A549 (cell line): Measurements from ENCODE around the gene PDE4D. TPM values are rescaled to one million over a fixed set of nuclear protein-coding genes. Genes with fewer than 3 reads are reported as not detected.

Source experiments
- ATAC-seq, 2 experiments: fragments of 200-7000 bp in 1 of 2; fragments of >200 bp in 1 of 2; cut with Nextera tagmentation in 1 of 2; cut with Tn5 transposase in 1 of 2; 3 replicates each; pipeline versions ENCODE4 v1.8.0 to v1.9.1; 2018 to 2020; ENCODE audit warnings: mild to moderate bottlenecking in 1 of 2, moderate library complexity in 1 of 2
- CTCF ChIA-PET: fragments of 300-600 bp; sonication (Branson Sonifier 250); formaldehyde crosslinking; extraction: SDS; loops from one replicate; lab custom pipeline; 2021; ENCODE audit warnings: antibody characterized with exemption, inconsistent platforms; lab: Yijun Ruan, JAX
- POLR2A ChIA-PET: fragments of 350-600 bp; formaldehyde crosslinking; extraction: SDS; loops from one replicate; lab custom pipeline; 2021; ENCODE audit warnings: antibody characterized with exemption, inconsistent platforms; lab: Yijun Ruan, JAX
- DNase-seq, 2 experiments: peaks; one replicate each; pipeline versions ENCODE4 v3.0.0 to v3.0.0-alpha.2; 2011 to 2016; ENCODE audit warnings: low read depth in 1 of 2, low spot score in 1 of 2
- FAIRE-seq: peaks from 2 replicates; lab custom pipeline; 2011; peaks lifted over from hg19 to GRCh38; lab: Jason Lieb, UNC
- H3K27ac ChIP-seq, 2 experiments: fragments of >200 bp; sonication (Bioruptor Twin); formaldehyde crosslinking; 3 replicates each; pipeline ENCODE4 v1.5.1; 2016 to 2017
- H3K4me1 ChIP-seq: fragments of >200 bp; sonication (Bioruptor Twin); formaldehyde crosslinking; 3 replicates; pipeline ENCODE4 v1.6.1; 2016
- H3K4me2 ChIP-seq: fragments of >200 bp; sonication (Bioruptor Twin); formaldehyde crosslinking; 3 replicates; pipeline ENCODE4 v1.6.1; 2016
- H3K4me3 ChIP-seq: fragments of >200 bp; sonication (Bioruptor Twin); formaldehyde crosslinking; 3 replicates; pipeline ENCODE4 v1.5.1; 2016
- H3K9me3 ChIP-seq: fragments of >200 bp; sonication (Bioruptor Twin); formaldehyde crosslinking; 3 replicates; pipeline ENCODE4 v1.6.1; 2016
- CBX2 ChIP-seq: fragments of 200-600 bp; sonication (generic); IDR thresholded peaks from 2 replicates; pipeline ENCODE4 v1.6.1; 2016; ENCODE audit warnings: low read depth, mild to moderate bottlenecking, borderline replicate concordance
- CBX8 ChIP-seq: fragments of 200-600 bp; sonication (generic); IDR thresholded peaks from 2 replicates; pipeline ENCODE4 v1.6.1; 2016
- CEBPB ChIP-seq, 2 experiments: fragments of >200 bp in 1 of 2; sonication (Bioruptor Twin) in 1 of 2; formaldehyde crosslinking in 1 of 2; IDR thresholded peaks; 2 replicates each; pipeline ENCODE4 v1.6.1; 2012 to 2016
- CHD2 ChIP-seq: fragments of 150-350 bp; IDR thresholded peaks from 2 replicates; pipeline ENCODE4 v1.6.1; 2014; ENCODE audit warnings: low read length; ENCODE audit not compliant: partially characterized antibody
- EHF ChIP-seq: fragments of 250-450 bp; sonication (Bioruptor Pico); IDR thresholded peaks from 2 replicates; pipeline ENCODE4 v1.5.0; 2020; ENCODE audit warnings: mild to moderate bottlenecking
- EP300 ChIP-seq, 2 experiments: fragments of >200 bp; sonication (Bioruptor Twin); formaldehyde crosslinking; IDR thresholded peaks; 2 replicates in 1 of 2; 3 replicates in 1 of 2; pipeline ENCODE4 v1.6.1; 2016 to 2017
- FOSL2 ChIP-seq, 2 experiments: fragments of 450-650 bp in 1 of 2; fragments of >200 bp in 1 of 2; sonication (Bioruptor Twin) in 1 of 2; formaldehyde crosslinking; IDR thresholded peaks; 2 replicates each; pipeline versions ENCODE4 v1.5.0 to v1.6.1; 2016 to 2020; ENCODE audit warnings: mild to moderate bottlenecking in 1 of 2, moderate library complexity in 1 of 2
- GATA3 ChIP-seq: IDR thresholded peaks from 2 replicates; pipeline ENCODE4 v1.6.1; 2012; ENCODE audit warnings: borderline replicate concordance
- HOXB13 ChIP-seq: fragments of 250-450 bp; sonication (Bioruptor Pico); IDR thresholded peaks from 2 replicates; pipeline ENCODE4 v1.5.0; 2020; ENCODE audit warnings: low read depth, mild to moderate bottlenecking, moderate library complexity
- JUN ChIP-seq, 2 experiments: fragments of >200 bp; sonication (Bioruptor Twin); formaldehyde crosslinking; IDR thresholded peaks; 2 replicates in 1 of 2; 3 replicates in 1 of 2; pipeline ENCODE4 v1.6.1; 2016 to 2017
- MAFK ChIP-seq: fragments of 450-650 bp; IDR thresholded peaks from 2 replicates; pipeline ENCODE4 v1.6.1; 2014; ENCODE audit not compliant: partially characterized antibody
- MAZ ChIP-seq: fragments of 150-350 bp; IDR thresholded peaks from 2 replicates; pipeline ENCODE4 v1.6.1; 2014; ENCODE audit warnings: antibody characterized with exemption, low read depth, low read length, borderline replicate concordance
- NFE2L2 ChIP-seq: fragments of 150-350 bp; conservative IDR thresholded peaks from 2 replicates; pipeline ENCODE4 v1.6.1; 2014; ENCODE audit warnings: low read length
- NPAS2 ChIP-seq: fragments of 250-450 bp; sonication (Bioruptor Pico); IDR thresholded peaks from 2 replicates; pipeline ENCODE4 v1.8.0; 2022; ENCODE audit warnings: mild to moderate bottlenecking, moderate library complexity, borderline replicate concordance
- POLR2AphosphoS2 ChIP-seq: conservative IDR thresholded peaks from 2 replicates; pipeline ENCODE4 v1.6.1; 2012; ENCODE audit warnings: low read length, improper control_type of control experiment, inconsistent platforms
- RARB ChIP-seq: fragments of 250-450 bp; sonication (Bioruptor Pico); IDR thresholded peaks from 2 replicates; pipeline ENCODE4 v1.8.0; 2021; ENCODE audit warnings: mild to moderate bottlenecking, moderate library complexity
- RCOR1 ChIP-seq: fragments of 150-350 bp; IDR thresholded peaks from 2 replicates; pipeline ENCODE4 v1.6.1; 2014; ENCODE audit warnings: antibody characterized with exemption, low read length, low read depth
- SMC3 ChIP-seq: fragments of >200 bp; sonication (Bioruptor Twin); formaldehyde crosslinking; IDR thresholded peaks from 3 replicates; pipeline ENCODE4 v1.6.1; 2018; ENCODE audit warnings: inconsistent platforms
- SREBF2 ChIP-seq: fragments of 450-650 bp; IDR thresholded peaks from 2 replicates; pipeline ENCODE4 v1.6.1; 2014; ENCODE audit warnings: mild to moderate bottlenecking, moderate library complexity
- TFCP2L1 ChIP-seq: fragments of 250-450 bp; sonication (Bioruptor Pico); IDR thresholded peaks from 2 replicates; pipeline ENCODE4 v1.5.0; 2021; ENCODE audit warnings: mild to moderate bottlenecking
- TP53 ChIP-seq: fragments of 250-450 bp; sonication (Bioruptor Pico); IDR thresholded peaks from 2 replicates; pipeline ENCODE4 v1.5.0; 2021; ENCODE audit warnings: mild to moderate bottlenecking, moderate library complexity
- WGBS: methylation state at CpG from one replicate; pipeline ENCODE4 v1.1.6; 2017; ENCODE audit errors: missing lambda C conversion rate; 5-methylcytosine and 5-hydroxymethylcytosine counted together
- polyA plus RNA-seq, 4 experiments: library from polyadenylated mRNA; depleted of rRNA in 3 of 4; stranded (reverse); fragments of >200 nt; fragmentation: RNase III in 1 of 4; extraction: RNeasy Plus Mini Kit Qiagen cat#74134 plus additional on column Dnase treatment in 1 of 4; gene quantifications; 2 replicates in 3 of 4; 3 replicates in 1 of 4; pipeline ENCODE4 v1.2.3, GENCODE V29; 2011 to 2017
- TF ChIP-seq, protein P1 (sequence below): fragments of >200 bp; sonication (Bioruptor Twin); formaldehyde crosslinking; IDR thresholded peaks from 2 replicates; pipeline ENCODE4 v1.6.1; 2016
- TF ChIP-seq, protein P2 (sequence below): IDR thresholded peaks from 2 replicates; pipeline ENCODE4 v1.6.1; 2012; ENCODE audit warnings: low read depth, borderline replicate concordance
- TF ChIP-seq, protein P3 (sequence below): fragments of 250-450 bp; sonication (Bioruptor Pico); IDR thresholded peaks from 2 replicates; pipeline ENCODE4 v1.5.0; 2020; ENCODE audit warnings: low read depth, mild to moderate bottlenecking, moderate library complexity
- TF ChIP-seq, protein P4 (sequence below): IDR thresholded peaks from 2 replicates; pipeline ENCODE4 v1.6.1; 2012
- TF ChIP-seq, protein P5 (sequence below): fragments of 450-650 bp; IDR thresholded peaks from 2 replicates; pipeline ENCODE4 v1.6.1; 2014; ENCODE audit warnings: antibody characterized with exemption
- TF ChIP-seq, protein P6 (sequence below): fragments of >200 bp; sonication (Bioruptor Twin); formaldehyde crosslinking; IDR thresholded peaks from 3 replicates; pipeline ENCODE4 v1.6.1; 2016
- TF ChIP-seq, protein P7 (sequence below): IDR thresholded peaks from 2 replicates; pipeline ENCODE4 v1.6.1; 2012

Gene PDE4D
- polyA plus RNA-seq, 2 of the 4 experiments (the other 2 are of a cell fraction) = 74.0 to 213 TPM

DNA sequence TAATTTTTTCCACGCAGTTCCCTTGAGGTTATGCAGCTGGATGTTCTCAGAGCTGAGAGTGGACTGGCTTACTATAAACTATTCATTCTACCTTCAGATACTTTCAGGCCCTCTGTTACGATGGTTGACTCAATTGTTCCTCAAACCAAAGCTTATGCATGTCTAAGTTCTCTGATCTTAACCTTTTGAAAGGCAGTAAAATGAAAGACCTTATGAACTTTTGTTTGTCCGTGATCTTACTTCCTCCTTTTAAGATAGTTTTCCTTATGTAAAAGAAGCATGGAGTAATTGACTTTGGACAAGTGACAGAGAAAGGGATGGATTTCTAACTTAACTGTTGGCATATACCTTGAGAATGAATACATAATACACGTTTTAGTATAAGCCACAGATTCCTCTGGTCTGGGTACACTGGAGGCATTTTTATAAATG is 575.7 kb downstream of the PDE4D start:
- POLR2A ChIA-PET = no interaction called here
- Histone ChIP-seq H3K9me3 (no peaks in the 10 kb centered on the region), H3K4me3 (no peak overlapping the region), H3K4me1 (peaks cover 81% of the 10 kb centered on the region), H3K4me2 (peak overlapping the region; percentile 43), H3K27ac (peak overlapping the region; percentile 8 to 12; a peak in 3 of 6 replicates)
- CTCF ChIA-PET = interaction anchor here (0.8 kb wide), 1 partner anchor 50 kb away, joined by 3 read pairs; no protein-coding TSS in a partner anchor
- no peak for ATAC-seq
- DNase-seq = no peak
- WGBS = 48% methylated on average over 4 of the region's 4 CpGs
- TF ChIP-seq, protein P1, sequence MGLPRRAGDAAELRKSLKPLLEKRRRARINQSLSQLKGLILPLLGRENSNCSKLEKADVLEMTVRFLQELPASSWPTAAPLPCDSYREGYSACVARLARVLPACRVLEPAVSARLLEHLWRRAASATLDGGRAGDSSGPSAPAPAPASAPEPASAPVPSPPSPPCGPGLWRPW = no peak
- TF ChIP-seq CBX8 = no peak
- TF ChIP-seq TFCP2L1 (CRISPR knock-in tag) = no peak
- no peak for TF ChIP-seq HOXB13 (CRISPR knock-in tag)
- TF ChIP-seq POLR2AphosphoS2 = no peak
- no peak for TF ChIP-seq JUN (IDR thresholded peaks at IDR 0.05)
- TF ChIP-seq, protein P2, sequence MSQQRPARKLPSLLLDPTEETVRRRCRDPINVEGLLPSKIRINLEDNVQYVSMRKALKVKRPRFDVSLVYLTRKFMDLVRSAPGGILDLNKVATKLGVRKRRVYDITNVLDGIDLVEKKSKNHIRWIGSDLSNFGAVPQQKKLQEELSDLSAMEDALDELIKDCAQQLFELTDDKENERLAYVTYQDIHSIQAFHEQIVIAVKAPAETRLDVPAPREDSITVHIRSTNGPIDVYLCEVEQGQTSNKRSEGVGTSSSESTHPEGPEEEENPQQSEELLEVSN = no peak
- no peak for TF ChIP-seq CBX2
- TF ChIP-seq, protein P3, sequence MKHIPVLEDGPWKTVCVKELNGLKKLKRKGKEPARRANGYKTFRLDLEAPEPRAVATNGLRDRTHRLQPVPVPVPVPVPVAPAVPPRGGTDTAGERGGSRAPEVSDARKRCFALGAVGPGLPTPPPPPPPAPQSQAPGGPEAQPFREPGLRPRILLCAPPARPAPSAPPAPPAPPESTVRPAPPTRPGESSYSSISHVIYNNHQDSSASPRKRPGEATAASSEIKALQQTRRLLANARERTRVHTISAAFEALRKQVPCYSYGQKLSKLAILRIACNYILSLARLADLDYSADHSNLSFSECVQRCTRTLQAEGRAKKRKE = no peak
- TF ChIP-seq EP300 (IDR thresholded peaks at IDR 0.05) = no peak
- TF ChIP-seq RCOR1 = no peak
- TF ChIP-seq RARB (CRISPR knock-in tag) = no peak
- TF ChIP-seq, protein P4, sequence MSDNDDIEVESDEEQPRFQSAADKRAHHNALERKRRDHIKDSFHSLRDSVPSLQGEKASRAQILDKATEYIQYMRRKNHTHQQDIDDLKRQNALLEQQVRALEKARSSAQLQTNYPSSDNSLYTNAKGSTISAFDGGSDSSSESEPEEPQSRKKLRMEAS = no peak
- no peak for FAIRE-seq

DNA sequence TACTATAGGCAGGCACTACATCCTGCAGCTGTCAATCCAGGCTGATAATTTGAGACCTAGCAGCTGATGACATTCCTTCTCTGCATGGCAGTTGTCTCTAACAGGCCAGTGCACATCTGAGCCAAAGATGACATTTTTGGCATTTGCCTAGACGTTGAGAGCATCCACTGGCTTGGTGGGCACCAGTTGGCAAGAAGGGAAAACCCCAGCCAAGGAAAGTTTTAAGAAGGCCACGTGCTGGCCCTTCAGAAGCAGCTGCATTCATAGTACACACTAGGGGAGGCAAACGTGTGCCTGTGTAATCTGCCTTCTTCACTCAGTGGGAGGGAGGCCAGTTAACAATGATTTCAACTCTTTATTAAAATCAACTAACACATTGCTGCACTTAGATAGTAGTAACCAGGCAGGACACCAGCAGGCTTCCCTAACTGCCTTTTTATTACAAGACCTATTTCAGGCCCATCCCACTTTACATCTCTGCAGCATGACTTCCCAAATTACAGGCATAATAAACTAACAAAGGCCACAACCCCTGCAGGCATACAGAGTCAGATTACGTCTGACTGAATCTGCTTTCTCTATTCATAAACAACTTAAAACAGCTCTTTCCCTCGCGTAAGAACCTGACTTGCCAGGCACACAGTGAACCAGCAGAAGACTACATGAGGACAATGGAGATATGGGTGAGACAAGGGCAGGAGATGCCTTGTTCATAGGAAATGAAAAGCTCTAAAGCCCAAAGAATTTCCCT is 576.3 kb downstream of the PDE4D start:
- FAIRE-seq = no peak
- Histone ChIP-seq H3K27ac (peak overlapping the region; percentile 8 to 12; a peak in 3 of 6 replicates), H3K4me2 (peak overlapping the region; percentile 43), H3K4me3 (no peak overlapping the region), H3K4me1 (peaks cover 81% of the 10 kb centered on the region), H3K9me3 (no peaks in the 10 kb centered on the region)
- WGBS = 62% methylated on average over 6 of the region's 6 CpGs
- peak; percentile 16 to 33; a peak in 3 of 6 replicates for ATAC-seq
- ChIA-PET CTCF (interaction anchor here (1.4 kb wide), 1 partner anchor 38 kb away, joined by 3 read pairs; no protein-coding TSS in a partner anchor), POLR2A (no interaction called here)
- TF ChIP-seq, protein P5, sequence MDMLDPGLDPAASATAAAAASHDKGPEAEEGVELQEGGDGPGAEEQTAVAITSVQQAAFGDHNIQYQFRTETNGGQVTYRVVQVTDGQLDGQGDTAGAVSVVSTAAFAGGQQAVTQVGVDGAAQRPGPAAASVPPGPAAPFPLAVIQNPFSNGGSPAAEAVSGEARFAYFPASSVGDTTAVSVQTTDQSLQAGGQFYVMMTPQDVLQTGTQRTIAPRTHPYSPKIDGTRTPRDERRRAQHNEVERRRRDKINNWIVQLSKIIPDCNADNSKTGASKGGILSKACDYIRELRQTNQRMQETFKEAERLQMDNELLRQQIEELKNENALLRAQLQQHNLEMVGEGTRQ = no peak
- no peak for TF ChIP-seq JUN (IDR thresholded peaks at IDR 0.05)
- TF ChIP-seq TP53 (CRISPR knock-in tag) = no peak
- TF ChIP-seq MAFK = no peak
- TF ChIP-seq SREBF2 = no peak
- no peak for TF ChIP-seq GATA3
- TF ChIP-seq NFE2L2 = no peak
- TF ChIP-seq NPAS2 (CRISPR knock-in tag) = no peak
- TF ChIP-seq, protein P6, sequence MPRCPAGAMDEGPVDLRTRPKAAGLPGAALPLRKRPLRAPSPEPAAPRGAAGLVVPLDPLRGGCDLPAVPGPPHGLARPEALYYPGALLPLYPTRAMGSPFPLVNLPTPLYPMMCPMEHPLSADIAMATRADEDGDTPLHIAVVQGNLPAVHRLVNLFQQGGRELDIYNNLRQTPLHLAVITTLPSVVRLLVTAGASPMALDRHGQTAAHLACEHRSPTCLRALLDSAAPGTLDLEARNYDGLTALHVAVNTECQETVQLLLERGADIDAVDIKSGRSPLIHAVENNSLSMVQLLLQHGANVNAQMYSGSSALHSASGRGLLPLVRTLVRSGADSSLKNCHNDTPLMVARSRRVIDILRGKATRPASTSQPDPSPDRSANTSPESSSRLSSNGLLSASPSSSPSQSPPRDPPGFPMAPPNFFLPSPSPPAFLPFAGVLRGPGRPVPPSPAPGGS = no peak
- TF ChIP-seq CEBPB (IDR thresholded peaks at IDR 0.05) = no peak
- no peak for TF ChIP-seq SMC3
- TF ChIP-seq EHF (CRISPR knock-in tag) = no peak
- TF ChIP-seq, protein P7, sequence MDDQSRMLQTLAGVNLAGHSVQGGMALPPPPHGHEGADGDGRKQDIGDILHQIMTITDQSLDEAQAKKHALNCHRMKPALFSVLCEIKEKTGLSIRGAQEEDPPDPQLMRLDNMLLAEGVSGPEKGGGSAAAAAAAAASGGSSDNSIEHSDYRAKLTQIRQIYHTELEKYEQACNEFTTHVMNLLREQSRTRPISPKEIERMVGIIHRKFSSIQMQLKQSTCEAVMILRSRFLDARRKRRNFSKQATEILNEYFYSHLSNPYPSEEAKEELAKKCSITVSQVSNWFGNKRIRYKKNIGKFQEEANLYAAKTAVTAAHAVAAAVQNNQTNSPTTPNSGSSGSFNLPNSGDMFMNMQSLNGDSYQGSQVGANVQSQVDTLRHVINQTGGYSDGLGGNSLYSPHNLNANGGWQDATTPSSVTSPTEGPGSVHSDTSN = no peak
- TF ChIP-seq, protein P4 = no peak
- no peak for TF ChIP-seq RARB (CRISPR knock-in tag)
- TF ChIP-seq CBX8 = no peak
- no peak for TF ChIP-seq FOSL2 (IDR thresholded peaks at IDR 0.05)
- no peak for TF ChIP-seq FOSL2 (CRISPR knock-in tag; IDR thresholded peaks at IDR 0.05)
- TF ChIP-seq MAZ = no peak
- TF ChIP-seq CHD2 = no peak
- no peak for DNase-seq
